ENCODE data around the gene UBAC2.

UBAC2 gene

DNA sequence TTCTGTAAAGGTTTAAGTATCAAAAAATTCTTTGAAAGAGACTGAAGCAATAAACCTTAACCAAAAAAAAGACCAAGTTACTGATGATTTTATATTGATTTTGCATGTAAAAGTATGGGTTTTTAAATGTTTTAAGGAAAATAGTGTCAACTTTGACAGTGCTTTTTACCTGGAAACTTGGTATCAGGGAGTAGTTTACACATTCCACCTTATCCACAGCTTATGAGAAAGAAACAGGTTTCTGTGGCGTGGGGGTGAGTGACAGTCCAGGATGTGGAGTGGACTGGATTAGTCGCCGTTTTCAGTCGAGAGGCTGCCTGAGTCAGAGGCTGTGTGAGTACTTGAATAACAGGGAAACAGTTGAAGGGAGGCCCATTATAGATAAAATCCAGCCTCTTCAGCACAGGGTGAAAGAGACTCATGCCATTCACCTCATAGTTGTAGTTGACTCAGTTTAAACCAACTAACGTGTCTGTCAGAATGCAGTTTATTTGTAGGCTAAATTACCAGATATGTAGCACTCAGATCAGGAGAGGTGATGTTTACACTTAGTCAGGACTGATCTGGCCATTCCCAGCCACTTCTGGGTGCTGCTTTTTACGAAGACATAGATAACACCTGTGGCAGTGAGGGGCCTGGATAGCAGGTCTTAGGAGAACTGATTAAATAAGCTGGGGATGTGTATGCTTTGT is 107.1 kb downstream of the UBAC2 start:
- peak in 1 of 3 donors; percentile 39 for DNase-seq (ENCODE audit: low read depth in 3 of 3, low spot score in 1 of 3)

DNA sequence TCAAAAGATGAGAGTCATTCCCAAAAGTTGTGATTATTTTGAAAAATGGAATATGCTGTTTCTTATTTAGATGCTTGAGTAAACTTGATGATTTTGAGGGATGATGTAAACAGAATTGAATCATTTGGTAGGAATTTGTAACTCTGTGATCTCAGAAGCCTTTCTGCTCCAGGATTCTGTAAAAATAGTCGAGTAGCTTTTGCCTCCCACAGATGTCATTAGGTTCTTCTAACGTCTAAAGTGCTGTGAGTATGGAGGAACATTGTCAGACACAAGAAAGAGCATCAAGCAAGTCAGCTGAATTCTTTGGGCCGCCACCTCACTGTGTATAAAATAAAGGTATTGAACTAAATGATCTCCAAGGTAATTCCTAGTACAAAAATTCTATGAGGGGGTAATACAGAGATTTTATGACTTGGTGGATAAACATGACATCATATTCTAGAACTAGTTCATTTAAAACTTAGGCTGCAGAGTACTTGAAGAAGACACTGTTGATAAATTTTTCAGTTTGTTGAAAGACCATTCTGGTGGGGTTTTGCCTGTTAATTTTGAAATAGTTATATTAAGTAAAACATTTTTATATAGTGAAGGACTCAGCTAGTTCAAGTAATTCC is 107.9 kb downstream of the UBAC2 start:
- DNase-seq (ENCODE audit: low read depth in 3 of 3, low spot score in 1 of 3): no peak

DNA sequence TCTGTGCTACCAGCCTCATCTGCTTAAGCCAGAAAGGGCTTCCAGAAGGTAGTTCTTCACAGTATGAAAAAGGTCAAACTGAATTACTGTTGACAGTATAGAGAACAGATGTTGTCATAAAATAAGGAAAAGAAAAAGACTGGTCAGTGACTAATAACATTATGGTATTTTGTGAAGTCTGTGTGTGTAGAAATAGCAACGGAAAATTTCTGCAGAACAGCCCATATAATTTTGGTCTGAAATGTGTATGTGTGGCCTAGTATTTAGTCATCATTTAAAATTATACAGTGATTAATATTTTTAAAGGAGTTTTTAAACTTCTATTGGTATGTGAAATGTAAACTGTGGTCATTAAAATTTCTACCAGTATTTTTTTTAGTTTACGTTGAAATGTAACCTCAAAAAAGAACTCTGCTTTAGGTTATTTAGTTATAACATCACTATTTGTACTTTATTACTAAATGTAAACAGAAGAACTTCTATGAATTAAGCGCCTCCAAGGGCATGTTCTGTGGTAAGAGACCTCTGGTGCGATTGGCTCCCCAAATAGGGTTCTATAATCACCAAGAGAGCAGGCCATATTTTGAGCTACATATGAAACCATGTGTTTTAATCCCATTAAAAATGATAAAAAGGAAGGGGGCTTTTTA is 109.9 kb downstream of the UBAC2 start:
- DNase-seq (ENCODE audit: low read depth in 3 of 3, low spot score in 1 of 3): no peak

DNA sequence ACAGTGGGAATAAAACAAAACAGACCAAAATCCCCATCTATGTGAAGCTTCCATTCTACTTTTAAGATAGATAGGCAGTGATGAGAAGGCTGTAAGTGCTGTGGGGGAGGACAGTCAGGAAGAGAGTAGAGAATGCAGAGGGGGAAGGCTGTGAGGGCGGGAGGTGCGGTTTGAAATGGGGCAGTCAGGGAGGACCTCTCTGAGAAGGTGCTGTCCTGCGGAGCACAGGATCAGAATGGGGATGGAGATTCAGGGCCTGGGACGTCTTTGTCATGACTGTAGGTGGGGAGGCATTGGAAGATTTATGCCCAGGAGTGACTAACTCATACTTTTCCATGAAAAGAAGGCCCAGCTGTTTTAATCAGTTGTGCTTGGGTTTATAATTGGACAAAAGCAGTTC is 110.5 kb downstream of the UBAC2 start:
- DNase-seq (ENCODE audit: low read depth in 3 of 3, low spot score in 1 of 3): no peak

DNA sequence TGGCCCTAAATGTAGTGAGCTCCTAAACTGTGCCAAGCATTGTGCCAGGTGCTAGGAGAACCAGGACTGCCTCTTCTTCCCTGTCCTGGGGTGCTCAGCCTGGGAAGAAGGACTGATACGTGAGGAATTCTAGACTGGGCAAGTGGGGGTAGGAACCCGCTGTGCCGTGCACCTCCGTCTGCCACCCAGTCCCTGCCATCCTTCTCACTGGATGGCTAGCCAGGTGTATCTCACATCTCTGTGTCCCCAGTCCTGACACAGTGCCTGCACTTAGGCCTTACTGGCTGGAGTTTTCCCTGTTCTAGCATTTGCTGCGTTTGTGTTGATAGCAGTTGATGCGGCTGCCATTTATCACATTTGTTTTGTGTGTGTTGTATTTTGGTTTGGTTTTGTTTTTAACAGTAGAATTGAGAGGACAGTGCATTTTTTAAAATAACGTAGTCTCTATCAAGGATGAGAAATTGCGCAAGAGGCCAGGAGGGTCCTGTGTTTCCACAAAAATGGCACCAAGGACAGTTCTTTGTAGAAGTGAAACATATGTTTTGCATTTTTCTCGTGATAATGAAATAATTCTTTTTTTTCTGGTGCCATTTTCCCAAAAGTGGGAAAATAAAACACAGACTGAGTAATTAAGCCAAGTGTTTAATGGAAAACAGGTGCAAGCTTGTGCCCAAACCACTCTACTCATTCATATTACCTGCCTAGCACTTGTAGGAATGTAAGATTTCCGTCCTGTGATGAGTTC is 111.3 kb downstream of the UBAC2 start:
- DNase-seq (ENCODE audit: low read depth in 3 of 3, low spot score in 1 of 3): no peak

DNA sequence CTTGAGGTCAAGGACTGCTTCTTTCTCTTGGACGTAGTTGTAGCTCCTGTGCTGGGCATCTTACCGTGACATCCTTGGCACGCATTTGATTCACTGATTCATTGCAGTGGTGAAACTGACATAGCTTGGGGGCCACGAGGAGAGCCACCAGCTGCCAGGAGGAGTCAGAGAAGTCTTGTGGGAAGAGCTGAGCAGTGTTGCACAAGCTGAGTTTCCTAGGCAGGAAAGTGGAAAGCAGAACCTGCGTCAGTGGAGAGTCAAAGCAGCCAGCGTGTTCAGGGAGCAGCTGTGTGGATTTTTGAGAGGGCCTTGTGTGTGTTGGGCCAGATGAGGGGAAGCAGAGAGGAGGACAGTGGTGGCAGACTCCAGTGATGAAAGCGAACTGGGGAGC is 111.8 kb downstream of the UBAC2 start:
- no peak for DNase-seq (ENCODE audit: low read depth in 3 of 3, low spot score in 1 of 3)

DNA sequence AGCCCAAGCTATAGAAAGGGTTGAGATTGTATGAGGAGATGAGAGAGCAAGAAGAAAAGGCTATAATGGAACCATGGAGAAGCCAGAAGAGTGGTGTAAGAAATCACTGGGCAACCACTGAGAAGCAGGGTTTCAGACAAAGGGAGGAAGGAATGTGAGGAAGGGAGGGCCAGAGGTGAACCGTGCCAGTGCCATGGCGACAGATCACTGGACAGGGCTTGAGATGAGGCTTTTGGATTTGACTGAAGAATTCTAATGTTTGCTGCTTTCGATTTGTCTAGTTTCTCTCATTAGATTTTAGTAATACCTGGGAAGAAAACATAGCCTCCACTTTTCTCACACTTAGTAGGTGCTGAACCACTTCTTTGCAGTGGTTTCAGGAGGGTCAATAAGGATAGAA is 112.8 kb downstream of the UBAC2 start:
- DNase-seq (ENCODE audit: low read depth in 3 of 3, low spot score in 1 of 3): no peak

DNA sequence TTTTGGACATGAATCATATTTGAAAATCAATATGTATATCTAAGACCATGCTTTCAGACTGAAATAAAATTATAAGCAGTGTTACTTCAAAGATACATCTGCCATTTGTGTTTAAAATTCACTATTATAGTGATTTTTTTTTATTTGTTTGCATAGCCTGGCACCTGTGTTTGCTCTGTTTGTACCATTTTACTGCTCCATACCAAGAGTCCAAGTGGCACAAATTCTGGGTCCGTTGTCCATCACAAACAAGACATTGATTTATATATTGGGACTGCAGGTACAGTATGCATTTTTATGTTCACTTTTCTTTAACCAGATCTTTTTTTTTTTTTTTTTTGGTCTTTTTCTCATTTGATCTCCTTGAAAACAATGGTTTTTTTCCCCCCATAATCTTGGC is 113.3 kb downstream of the UBAC2 start:
- no peak for DNase-seq (ENCODE audit: low read depth in 3 of 3, low spot score in 1 of 3)

DNA sequence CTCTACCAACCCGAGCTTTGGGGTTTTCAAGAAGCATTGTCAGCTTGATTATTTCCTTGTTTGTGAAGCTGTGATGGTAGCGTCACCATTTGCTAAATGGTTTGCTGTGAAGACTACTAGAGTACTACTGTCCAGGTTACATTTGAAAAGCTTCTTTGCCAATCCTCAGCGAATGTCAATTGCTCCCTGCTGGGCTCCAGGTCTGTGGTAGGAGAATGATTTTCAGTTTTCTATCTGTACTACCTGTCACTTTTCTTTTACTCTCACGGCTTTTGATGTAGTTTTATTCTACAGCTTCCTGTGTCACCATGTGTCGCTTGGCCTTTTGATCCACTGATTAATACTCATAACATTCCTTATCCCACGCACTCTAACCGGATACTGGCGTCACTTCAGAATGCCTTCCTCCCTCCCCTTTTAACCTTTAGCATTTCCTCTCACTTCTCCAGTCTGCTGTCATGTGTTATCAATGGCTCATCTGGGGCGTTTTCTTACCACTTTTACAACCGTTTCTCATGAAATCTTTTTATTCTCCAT is 114.1 kb downstream of the UBAC2 start:
- DNase-seq (ENCODE audit: low read depth in 3 of 3, low spot score in 1 of 3): peak in 1 of 3 donors; percentile 33

DNA sequence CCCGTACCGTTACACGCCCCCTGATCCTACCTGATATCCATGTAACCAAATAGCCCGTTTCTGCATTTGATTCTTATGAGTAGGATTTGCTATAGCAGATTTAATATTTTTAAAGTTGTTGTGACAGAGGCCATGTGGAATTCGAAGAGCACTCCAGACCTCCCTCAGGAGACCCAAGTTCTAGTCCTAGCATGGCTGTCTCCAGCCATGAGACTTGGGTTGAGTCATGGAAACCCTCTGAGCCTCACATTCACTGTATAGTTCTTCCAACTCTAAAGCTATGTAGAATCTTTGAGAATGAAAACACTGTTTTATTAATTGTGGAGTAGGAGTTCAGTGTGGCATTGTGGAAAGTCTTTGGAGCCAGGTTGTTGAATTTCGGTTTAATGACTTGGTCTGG is 114.5 kb downstream of the UBAC2 start:
- no peak for DNase-seq (ENCODE audit: low read depth in 3 of 3, low spot score in 1 of 3)

DNA sequence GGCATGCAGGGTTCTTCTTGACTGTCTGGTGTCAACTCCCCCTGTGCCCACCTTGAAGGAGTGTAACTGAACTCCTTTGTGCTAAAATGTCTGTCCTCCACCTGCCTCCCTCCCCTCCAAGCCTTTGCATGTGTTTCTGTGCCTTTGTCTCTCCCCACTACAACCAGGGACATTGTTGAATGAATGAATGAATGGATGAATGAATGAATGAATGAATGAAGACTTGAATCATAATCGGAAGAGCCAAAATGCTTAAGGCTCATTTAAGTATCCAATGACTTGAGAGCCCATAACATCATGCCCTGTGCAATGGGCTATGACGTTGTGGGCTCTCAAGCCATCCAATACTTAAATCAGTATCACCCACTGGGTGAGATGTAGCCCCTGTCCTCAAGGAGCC is 115.6 kb downstream of the UBAC2 start:
- DNase-seq (ENCODE audit: low read depth in 3 of 3, low spot score in 1 of 3): no peak

DNA sequence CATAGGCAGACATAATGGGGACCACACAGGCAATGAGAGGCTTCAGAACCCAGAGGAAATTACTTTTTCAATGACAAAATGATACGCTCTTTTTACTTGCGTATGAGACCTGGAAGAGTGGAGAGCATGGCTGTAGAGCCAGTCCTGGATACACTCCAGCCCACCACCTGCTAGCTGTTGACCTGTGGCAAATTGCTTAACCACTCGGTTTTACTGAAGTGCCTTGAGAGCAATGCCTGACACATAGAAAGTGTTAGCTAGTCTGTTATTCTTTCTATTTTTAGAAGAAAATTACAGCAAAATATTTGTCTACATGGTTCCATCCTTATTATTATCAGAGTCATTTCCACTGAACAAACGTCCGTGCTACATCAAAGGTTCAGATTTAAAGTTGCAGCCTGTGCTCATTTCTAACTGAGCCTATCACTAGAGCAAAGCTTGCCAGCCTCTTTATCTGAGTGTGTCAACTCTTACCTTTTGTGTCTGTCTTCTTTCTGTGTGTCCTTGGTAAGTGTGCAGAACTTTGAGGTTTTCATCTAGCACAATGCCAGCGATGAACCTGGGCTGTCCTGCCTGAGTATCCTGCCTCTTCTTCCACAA is 116.1 kb downstream of the UBAC2 start:
- DNase-seq (ENCODE audit: low read depth in 3 of 3, low spot score in 1 of 3): no peak

DNA sequence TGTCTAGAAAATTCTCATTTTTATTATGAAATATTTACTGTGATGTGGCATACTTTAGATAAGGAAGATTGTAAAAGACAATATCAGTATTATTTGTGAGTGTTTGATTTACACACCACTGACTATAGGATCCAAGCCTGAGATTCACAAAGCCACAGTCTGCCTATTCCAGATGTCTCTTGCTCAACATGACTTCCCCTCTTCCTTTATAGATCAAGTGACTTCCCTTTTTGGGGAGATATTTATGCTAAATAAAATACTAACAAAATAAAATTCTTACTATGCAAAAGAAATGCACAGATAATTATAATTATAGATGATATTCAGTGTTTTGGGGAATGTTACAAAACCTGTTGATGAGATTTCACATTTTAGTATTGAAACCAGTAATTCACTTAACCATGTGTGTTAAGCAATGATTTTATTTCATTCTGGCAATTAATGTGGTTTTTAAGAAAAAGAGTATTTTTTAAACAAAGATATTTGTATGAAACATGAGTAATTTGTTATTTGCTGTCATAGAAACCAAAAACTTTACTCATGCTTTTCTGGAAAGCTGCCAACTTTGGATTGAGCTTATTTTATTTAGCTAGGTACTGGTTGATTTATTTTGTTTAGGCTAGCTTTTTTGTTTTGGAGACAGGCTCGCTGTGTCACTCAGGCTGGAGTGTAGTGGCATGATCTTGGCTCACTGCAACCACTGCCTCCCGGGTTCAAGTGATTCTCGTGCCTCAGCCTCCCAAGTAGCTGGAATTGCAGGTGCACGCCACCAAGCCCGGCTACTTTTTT is 120.2 kb downstream of the UBAC2 start:
- DNase-seq (ENCODE audit: low read depth in 3 of 3, low spot score in 1 of 3): no peak

DNA sequence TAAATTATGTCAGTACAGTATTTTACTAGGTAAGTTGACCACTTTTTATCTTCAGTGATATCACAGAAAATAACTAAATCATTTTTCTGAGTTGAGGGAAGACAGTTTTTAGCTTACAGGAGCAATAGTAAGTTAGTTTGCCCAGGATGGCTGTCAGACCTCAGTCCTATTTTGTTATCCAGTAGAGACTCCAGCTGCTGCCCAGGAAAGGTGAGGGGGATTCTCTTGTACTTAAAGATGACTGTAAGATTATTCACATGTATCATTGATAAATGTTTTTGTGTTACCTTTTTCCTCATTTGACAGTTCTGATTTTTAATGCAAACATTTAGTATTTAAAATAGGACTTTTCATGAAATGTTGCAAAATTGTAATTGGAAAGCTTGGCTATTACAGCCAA is 121.1 kb downstream of the UBAC2 start:
- DNase-seq (ENCODE audit: low read depth in 3 of 3, low spot score in 1 of 3): no peak

DNA sequence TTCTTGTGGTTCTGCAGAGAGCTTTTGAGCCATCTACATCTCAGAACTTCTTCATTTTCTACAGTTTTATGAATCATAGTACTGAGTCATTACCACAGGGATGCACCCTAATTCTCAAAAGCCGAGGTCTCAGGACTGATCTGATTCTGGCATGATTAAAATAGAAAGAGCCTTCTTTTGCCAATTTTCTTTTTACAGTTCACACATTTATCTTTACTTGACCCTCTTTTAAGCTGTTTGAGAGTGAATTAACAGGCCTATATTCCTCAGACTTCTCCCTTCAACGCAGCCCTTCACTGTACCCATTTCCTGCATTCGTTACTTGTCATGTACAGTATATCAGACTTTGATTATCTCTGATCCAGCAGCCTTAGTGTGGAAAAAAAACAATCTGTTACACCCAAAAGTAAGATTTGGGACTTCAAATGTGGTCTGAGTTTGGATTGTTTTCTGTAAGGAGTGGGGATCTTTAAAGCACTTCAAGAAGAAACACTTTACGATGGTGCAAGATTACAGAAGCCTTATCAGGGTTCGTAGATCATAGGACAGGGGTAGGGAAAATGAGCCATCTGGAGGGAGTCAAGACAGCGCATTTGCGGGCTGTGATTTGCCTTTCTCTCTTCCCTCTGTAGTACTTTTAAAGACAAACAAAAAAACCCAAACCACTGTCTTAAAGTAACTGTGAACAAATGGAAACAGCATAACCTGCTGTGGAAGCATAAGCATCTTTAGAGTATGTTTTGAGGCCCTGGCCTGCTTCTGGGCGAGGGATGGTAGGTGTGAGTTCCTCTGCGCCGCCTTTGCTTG is 121.8 kb downstream of the UBAC2 start:
- DNase-seq (ENCODE audit: low read depth in 3 of 3, low spot score in 1 of 3): no peak

DNA sequence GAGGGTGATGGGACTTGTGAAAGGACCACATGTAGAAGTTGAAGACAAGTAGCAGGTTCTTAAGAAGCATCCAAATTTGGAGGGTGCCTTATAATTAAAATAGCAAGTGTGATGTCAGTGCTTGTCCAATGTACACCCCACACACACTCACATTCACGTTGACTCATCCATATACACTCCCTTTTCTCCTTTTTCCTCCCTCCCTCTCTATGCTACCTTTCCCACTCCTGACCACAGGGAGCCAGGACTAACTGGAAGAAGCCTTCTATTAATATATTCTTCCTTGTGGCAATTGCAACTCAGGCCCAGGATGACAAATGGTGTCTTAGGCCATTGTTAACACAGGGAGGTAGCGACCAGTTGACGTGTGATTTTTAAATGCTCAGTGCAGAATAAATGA is 122.8 kb downstream of the UBAC2 start:
- DNase-seq (ENCODE audit: low read depth in 3 of 3, low spot score in 1 of 3): no peak

DNA sequence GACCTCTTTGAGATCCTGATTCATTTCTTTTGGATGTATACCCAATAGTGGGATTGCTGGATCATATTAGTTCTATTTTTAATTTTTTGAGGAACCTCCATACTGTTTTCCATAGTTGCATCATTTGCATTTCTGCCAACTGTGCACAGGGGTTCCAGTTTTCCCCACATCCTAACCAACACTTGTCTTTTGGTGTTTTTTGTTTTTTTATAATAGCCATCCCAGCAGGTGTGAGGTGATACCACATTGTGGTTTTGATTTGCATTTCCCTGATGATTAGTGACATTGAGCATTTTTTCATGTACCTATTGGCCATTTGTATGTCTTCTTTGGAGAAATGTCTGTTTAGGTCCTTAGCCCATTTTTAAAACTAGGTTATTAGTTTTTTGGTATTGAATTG is 125.4 kb downstream of the UBAC2 start:
- DNase-seq (ENCODE audit: low read depth in 3 of 3, low spot score in 1 of 3): no peak

DNA sequence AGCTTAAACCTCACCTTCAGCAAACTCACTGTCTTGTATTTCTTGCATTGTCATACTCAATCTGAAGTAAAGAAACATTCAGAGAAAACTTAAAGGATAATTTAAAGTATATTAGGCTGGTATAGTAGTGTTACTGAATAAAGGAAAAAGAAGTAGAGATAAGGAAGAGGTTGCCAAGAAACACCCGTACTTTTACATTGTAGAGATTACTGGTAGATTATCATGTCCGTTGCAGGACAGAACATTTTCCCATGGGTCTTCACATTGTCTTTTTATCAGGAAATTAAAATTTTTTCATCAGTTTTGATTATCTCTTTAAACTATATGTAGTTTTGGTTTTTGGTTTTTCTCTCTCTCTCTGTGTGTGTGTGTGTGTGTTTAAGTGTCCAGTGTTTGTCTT is 126.5 kb downstream of the UBAC2 start:
- no peak for DNase-seq (ENCODE audit: low read depth in 3 of 3, low spot score in 1 of 3)

DNA sequence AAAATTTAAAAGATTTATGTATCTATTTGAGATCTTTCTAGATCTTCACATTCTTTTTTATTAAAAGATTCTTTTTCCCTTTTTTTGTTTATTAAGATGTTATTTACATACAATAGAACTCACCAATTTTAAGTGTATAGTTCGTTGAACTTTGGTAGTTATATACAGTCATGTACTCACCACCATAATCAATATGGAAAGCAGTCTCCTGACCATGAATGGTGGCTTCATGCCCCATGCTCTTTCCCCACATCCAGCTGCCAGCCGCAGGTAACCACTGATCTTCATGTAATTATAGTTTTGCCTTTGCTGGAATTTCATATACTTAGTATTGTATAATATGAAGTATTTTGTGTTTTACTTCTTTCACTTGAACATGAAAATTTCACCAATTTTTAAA is 127.1 kb downstream of the UBAC2 start:
- no peak for DNase-seq (ENCODE audit: low read depth in 3 of 3, low spot score in 1 of 3)

DNA sequence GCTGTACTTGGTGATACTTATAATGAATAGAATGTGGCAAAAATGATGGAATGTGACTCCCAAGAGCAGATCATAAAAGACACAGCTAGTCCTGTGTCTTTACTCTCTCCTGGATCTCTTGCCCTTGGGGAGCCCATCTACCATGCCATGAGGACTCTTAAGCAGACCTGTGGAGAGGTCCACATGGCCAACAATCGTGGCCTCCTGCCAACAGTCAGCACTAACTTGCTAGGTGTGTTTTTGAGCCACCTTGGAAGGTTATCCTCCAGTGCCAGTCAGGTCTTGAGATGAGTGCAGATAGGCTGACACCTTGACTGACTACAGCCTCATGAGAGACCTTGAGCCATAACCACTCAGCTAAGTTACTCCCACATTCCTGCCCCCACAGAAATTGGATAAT is 128.8 kb downstream of the UBAC2 start:
- DNase-seq (ENCODE audit: low read depth in 3 of 3, low spot score in 1 of 3): no peak

Measured in stimulated activated CD4-positive, alpha-beta T cell treated with anti-CD3 and anti-CD28 coated beads, TNF-alpha, amount 100 ng/mL, for 1 hour (primary cell).